Kidney (tissue), 14 donors: ENCODE data around the gene RANBP1. TPM values are rescaled to one million over a fixed set of nuclear protein-coding genes. Genes with fewer than 3 reads are reported as not detected.

Experiments
- DNase-seq, 5 donors: peaks; one replicate each; pipeline ENCODE4 v3.0.0-alpha.2; 2013 to 2020
- FAIRE-seq: peaks from 2 replicates; lab custom pipeline; 2012; peaks lifted over from hg19 to GRCh38; lab: Jason Lieb, UNC
- H3K27ac ChIP-seq, 2 donors: one replicate each; pipeline ENCODE4 v1.7.0; 2013; ENCODE audit warnings: low read depth in 2 of 2, low read length in 2 of 2, inconsistent platforms in 1 of 2
- H3K27me3 ChIP-seq: one replicate; pipeline ENCODE4 v1.7.1; 2013; ENCODE audit warnings: low read length, inconsistent platforms; ENCODE audit not compliant: control insufficient read depth, insufficient read depth
- H3K36me3 ChIP-seq, 3 donors: one replicate each; pipeline versions ENCODE4 v1.7.0 to v1.7.1; 2013; ENCODE audit warnings: low read length in 3 of 3, control low read depth in 1 of 3, inconsistent platforms in 1 of 3; ENCODE audit not compliant: insufficient read depth in 3 of 3, control insufficient read depth in 2 of 3
- H3K4me1 ChIP-seq, 3 donors: one replicate each; pipeline versions ENCODE4 v1.7.0 to v1.7.1; 2013; ENCODE audit warnings: low read length in 3 of 3, inconsistent platforms in 1 of 3, low read depth in 1 of 3; ENCODE audit not compliant: control insufficient read depth in 2 of 3, insufficient read depth in 2 of 3
- H3K4me3 ChIP-seq, 3 donors: one replicate each; pipeline versions ENCODE4 v1.7.0 to v1.8.1; 2013; ENCODE audit warnings: low read length in 3 of 3, control low read depth in 1 of 3, inconsistent platforms in 1 of 3
- H3K9ac ChIP-seq, 3 donors: one replicate each; pipeline versions ENCODE4 v1.7.0 to v1.7.1; 2013; ENCODE audit warnings: low read length in 3 of 3, control low read depth in 1 of 3, inconsistent platforms in 1 of 3
- H3K9me3 ChIP-seq, 3 donors: one replicate each; pipeline versions ENCODE4 v1.7.0 to v1.7.1; 2013; ENCODE audit warnings: low read length in 3 of 3, control low read depth in 1 of 3, inconsistent platforms in 1 of 3; ENCODE audit not compliant: control insufficient read depth in 2 of 3, insufficient read depth in 1 of 3
- intact Hi-C: fragments of 100-400 bp; cut with DNase I; formaldehyde crosslinking; loops from one replicate; pipeline ENCODE4 v1.11.1; 2022
- polyA plus RNA-seq: library from polyadenylated mRNA; stranded (reverse); fragments of 350-450 nt; fragmentation: Illumina TruSeq; extraction: RNeasy Lipid Tissue Mini Kit (QIAGEN cat#74804); gene quantifications from one replicate; pipeline ENCODE4 v1.2.3, GENCODE V29; 2014; ENCODE audit warnings: low read depth, low replicate concordance; ENCODE audit not compliant: insufficient read depth
- total RNA-seq: library from RNA; stranded (reverse); fragmentation: NEBNext Ultra II Directional; extraction: Animal tissue kit (Norgen Biotek cat#: 25700); gene quantifications from one replicate; pipeline ENCODE4 v1.2.1, GENCODE V29; 2021
- TF ChIP-seq, protein P1 (sequence below): IDR thresholded peaks from 3 replicates; pipeline ENCODE4 v1.5.1; 2012; ENCODE audit warnings: mild to moderate bottlenecking, moderate library complexity, borderline replicate concordance; ENCODE audit not compliant: insufficient read depth; ENCODE audit errors: extremely low read depth
- donor health status: control.
- donor health status: control.
- donor health status: control.
- donor health status: control.
- donor health status: control.
- donor health status: DM: yes; HTN: yes; CAD: no.
- donor health status: Normal renal cell carcinoma (clear cell type).

Gene RANBP1
- total and polyA plus RNA-seq, 2 donors from 2014 or later = 67.2 to 80.5 TPM

DNA sequence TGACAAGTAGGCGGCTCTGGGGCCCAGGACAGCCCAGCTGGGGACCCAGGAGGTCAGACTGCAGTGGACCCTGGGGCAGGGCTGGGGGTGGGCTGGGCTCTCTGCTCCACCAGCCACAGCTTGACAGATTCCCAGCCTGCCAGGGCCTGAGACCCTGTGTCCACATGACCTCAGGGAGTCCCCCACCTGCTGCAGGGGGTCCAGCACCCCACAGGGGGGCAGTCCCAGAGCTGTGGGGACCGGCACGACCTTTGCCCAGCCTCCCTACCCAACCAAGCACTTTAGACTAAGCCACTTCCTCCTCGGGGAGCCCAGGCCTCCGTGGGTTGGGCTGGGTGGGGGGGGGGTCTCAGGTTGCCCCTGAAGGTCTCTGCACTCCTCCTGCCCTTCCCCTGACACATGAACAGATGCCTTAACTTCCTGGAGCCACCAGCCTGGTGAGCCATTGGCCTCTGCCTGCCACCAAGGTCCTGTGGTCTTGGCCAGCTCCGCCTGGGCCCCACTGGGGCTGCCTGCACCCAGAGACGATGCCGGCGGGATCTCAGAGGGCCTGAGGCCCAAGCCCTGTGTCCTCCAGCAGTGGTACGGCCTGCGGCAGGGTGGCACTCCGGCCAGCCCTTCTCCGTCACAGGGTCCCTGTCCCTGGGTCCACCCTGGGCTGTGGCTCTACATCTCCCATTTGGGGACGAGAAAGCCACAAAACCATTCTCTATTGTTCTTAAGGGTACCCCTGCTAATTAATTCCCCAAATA, 31.5 kb downstream of the RANBP1 start:
- no peaks in the 10 kb centered on the region for H3K4me1 ChIP-seq
- no peaks in the 10 kb centered on the region for H3K9me3 ChIP-seq
- H3K4me3 ChIP-seq = no peak overlapping the region
- H3K27me3 ChIP-seq = no peaks in the 10 kb centered on the region
- no peaks in the 10 kb centered on the region for H3K36me3 ChIP-seq
- no peak overlapping the region for H3K9ac ChIP-seq
- TF ChIP-seq, protein P1, sequence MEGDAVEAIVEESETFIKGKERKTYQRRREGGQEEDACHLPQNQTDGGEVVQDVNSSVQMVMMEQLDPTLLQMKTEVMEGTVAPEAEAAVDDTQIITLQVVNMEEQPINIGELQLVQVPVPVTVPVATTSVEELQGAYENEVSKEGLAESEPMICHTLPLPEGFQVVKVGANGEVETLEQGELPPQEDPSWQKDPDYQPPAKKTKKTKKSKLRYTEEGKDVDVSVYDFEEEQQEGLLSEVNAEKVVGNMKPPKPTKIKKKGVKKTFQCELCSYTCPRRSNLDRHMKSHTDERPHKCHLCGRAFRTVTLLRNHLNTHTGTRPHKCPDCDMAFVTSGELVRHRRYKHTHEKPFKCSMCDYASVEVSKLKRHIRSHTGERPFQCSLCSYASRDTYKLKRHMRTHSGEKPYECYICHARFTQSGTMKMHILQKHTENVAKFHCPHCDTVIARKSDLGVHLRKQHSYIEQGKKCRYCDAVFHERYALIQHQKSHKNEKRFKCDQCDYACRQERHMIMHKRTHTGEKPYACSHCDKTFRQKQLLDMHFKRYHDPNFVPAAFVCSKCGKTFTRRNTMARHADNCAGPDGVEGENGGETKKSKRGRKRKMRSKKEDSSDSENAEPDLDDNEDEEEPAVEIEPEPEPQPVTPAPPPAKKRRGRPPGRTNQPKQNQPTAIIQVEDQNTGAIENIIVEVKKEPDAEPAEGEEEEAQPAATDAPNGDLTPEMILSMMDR = no peak
- H3K27ac ChIP-seq = no peak overlapping the region
- intact Hi-C loops = no loop called here
- no peak for DNase-seq
- no peak for FAIRE-seq

DNA sequence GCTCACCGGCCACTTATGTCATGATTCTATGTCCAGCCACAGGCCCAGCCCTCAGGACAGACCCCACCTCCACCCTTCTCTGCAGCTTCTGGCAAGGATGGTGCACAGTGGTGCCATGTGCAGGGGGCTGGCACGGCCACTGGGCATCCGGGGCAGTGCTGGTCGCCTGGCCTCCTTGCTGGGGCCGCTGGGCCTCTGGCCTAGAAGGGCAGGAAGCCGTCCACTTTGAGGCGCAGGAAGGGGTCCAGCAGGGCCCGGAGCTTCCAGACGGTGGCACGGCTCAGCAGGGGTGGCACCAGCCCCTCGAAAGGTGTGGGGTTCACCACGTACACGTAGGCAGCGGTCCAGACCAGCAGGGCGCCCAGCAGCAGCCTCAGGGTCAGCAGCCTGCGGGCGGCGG, 32.5 kb downstream of the RANBP1 start:
- no peak for FAIRE-seq
- DNase-seq = no peak

DNA sequence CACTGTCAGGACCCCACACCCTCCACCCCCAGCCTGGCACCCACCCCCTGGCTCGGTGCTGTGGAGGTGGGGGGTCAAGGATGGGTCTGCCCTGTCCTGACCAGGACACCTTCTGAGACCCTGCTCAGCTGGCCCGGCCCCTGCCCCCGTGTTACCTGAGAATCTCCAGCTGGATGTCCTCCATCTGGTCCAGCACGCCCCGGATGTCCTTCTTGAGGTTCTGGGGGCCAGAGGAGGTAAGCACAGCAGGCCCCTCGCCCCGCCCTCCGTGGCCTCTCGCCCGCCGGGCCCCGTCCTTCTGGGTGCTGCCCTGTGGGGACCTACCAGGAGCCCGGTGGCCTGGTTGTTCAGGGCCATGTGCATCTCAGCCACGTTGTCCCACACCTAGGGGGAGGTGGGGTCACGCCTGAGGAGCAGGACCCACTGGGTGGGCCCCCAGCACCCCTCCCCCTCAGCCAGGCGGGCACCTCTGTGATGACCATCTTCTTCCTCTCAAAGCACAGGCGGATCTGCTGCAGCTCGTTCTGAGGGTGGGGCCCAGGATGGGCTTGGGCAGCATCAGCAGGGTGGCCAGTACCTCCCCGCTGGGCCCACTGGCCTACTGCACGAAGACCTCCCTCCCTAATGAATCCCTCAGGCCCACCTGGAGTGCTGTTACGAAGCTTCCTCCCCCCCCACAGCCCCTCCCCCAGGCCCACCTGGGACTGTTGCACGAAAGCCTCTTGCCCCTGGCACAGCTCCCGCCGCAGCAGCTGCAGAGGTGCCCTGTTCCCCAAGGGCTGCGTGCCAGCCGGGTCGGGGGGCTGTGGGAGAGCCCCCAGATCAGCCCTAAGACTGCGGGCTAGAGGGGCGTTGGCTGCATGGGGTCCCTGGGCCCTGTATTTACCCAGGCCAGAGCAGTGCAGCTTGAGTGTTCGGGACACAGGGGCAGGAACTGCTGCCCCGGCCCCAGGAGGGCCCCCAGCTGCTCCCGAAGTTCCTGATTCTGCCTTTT, 33.6 kb downstream of the RANBP1 start:
- no peaks in the 10 kb centered on the region for H3K36me3 ChIP-seq
- H3K27me3 ChIP-seq = no peaks in the 10 kb centered on the region
- H3K4me1 ChIP-seq = no peaks in the 10 kb centered on the region
- intact Hi-C loops = loop anchor here (10.0 kb wide), 1 partner anchor 145 kb away; no protein-coding TSS in a partner anchor
- no peak overlapping the region for H3K9ac ChIP-seq
- FAIRE-seq (no peak), DNase-seq (no peak)
- no peaks in the 10 kb centered on the region for H3K9me3 ChIP-seq
- TF ChIP-seq, protein P1 = no peak
- no peak overlapping the region for H3K27ac ChIP-seq
- H3K4me3 ChIP-seq = no peak overlapping the region

More for the DNA sequence above, 32.5 kb downstream of the RANBP1 start:
- Histone ChIP-seq H3K36me3 (no peaks in the 10 kb centered on the region), H3K4me3 (no peak overlapping the region), H3K9ac (no peak overlapping the region), H3K9me3 (no peaks in the 10 kb centered on the region), H3K27me3 (no peaks in the 10 kb centered on the region), H3K27ac (no peak overlapping the region), H3K4me1 (no peaks in the 10 kb centered on the region)
- intact Hi-C loops = no loop called here
- TF ChIP-seq, protein P1 = no peak
